ENCODE measurements around the gene NCOR1. TPM values are rescaled to one million over a fixed set of nuclear protein-coding genes. Genes with fewer than 3 reads are reported as not detected.
"Not testable (repeated sequence)": the region's sequence is repeated elsewhere in the genome, so short reads cannot be mapped to it uniquely, and the experiment has no call there.

Gene NCOR1
- total RNA-seq, 2 experiments from 2014 or later, result 122 to 131 TPM

DNA sequence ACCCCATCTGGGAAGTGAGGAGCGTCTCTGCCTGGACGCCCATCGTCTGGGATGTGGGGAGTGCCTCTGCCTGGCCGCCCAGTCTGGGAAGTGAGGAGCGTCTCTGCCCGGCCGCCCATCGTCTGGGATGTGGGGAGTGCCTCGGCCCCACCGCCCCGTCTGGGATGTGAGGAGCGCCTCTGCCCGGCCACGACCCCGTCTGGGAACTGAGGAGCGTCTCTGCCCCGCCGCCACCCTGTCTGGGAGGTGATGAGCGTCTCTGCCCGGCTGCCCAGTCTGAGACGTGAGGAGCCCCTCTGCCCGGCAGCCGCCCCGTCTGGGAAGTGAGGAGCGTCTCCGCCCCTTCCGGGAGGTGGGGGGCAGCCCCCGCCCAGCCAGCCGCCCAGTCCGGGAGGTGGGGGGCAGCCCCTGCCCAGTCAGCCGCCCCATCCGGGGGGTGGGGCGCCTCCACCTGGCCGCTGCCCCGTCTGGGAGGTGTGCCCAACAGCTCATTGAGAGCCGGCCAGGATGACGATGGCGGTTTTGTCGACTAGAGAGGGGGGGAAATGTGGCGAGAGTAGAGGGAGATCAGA is 69.9 kb downstream of the NCOR1 start:
- not testable (repeated sequence) for H3K4me3 Mint-ChIP-seq, H3K27ac Mint-ChIP-seq, H3K4me1 Mint-ChIP-seq, H3K9me3 Mint-ChIP-seq, DNase-seq, H3K27me3 Mint-ChIP-seq
- peaks cover 26% of the 10 kb centered on the region for H3K36me3 Mint-ChIP-seq

DNA sequence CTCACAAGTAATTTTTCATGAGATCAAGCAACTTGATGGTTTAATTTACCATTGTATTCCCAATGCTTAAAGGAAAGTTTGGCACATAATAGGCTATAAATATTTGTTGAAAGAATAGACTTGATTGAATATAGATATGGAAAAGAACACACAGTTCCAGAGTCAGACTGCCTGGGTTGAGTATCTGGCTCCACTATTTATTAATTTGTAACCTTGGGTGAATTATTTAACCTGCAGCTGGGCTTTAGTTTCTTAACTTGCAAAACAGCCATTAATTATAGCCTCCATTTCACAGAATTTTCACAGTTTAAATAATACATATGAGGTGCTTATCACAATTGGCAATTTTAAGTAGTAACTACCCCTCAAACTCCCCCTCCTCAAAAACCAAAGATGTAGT is 73.6 kb downstream of the NCOR1 start:
- Mint-ChIP-seq H3K9me3 (no peaks in the 10 kb centered on the region), H3K4me3 (no peak overlapping the region), H3K4me1 (no peaks in the 10 kb centered on the region), H3K27me3 (no peaks in the 10 kb centered on the region), H3K27ac (no peak overlapping the region), H3K36me3 (peaks cover 18% of the 10 kb centered on the region)
- DNase-seq, result no peak

DNA sequence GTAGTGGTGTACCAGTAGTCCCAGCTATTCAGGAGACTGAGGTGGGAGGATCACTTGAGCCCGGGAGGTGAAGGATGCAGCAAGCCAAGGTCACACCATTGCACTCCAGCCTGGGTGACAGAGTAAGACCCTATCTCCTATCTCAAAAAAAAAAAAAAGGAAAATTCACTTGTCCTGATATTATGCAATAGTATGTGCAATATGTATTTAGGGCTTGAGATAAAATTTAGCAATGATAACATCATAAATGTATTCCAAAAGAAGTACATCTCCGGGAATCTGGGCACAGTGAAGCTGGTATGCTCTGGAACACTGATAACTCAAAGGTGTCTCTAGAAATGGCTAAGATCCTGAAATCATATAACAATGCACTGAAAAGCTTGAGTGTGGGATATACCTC is 74.5 kb downstream of the NCOR1 start:
- Mint-ChIP-seq H3K4me1 (no peaks in the 10 kb centered on the region), H3K27me3 (no peaks in the 10 kb centered on the region), H3K27ac (no peak overlapping the region), H3K4me3 (no peak overlapping the region), H3K36me3 (peaks cover 16% of the 10 kb centered on the region), H3K9me3 (no peaks in the 10 kb centered on the region)
- DNase-seq, result no peak

DNA sequence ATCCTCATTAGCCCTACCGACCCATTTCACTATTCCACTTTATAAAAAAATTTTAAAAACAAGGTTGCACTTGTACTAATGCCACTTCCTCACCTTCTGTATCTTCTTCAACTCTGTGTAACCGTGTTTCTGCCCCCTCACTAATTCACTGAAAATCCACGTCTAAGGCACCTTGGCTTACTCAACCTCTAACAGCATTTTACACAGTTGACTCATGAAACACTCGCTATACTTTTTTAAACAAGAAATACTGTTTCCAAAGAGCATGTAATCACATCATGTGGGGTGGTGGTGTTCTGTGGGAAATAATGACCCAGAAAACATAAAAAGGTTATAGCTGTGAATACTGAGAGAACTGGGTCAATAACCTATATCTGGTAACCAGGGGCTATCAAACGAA is 79.9 kb downstream of the NCOR1 start:
- Mint-ChIP-seq H3K4me3 (no peak overlapping the region), H3K27ac (no peak overlapping the region), H3K36me3 (peaks cover 15% of the 10 kb centered on the region), H3K4me1 (no peaks in the 10 kb centered on the region), H3K27me3 (no peaks in the 10 kb centered on the region), H3K9me3 (no peaks in the 10 kb centered on the region)
- DNase-seq, result no peak

DNA sequence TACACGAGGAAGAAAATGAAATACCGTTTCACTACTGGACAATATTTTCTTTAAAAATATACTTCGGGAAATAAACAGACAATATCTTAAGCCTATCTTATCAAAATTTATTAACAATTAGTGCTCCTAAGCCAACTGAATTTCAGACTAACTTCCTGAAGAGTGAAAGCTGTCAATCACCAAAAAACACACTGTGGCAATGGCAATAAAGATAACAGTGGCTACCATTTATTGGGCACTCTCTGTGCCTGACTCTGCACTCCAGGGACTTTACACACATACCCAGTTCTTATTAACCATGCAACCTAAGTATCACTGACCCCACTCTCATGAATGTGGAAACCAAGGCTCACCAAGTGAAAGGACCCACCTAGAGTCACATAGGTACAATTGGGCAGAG is 83.7 kb downstream of the NCOR1 start:
- DNase-seq, result no peak
- no peaks in the 10 kb centered on the region for H3K9me3 Mint-ChIP-seq
- H3K4me3 Mint-ChIP-seq, result no peak overlapping the region
- H3K36me3 Mint-ChIP-seq, result peaks cover 18% of the 10 kb centered on the region
- H3K27me3 Mint-ChIP-seq, result no peaks in the 10 kb centered on the region
- H3K27ac Mint-ChIP-seq, result no peak overlapping the region
- H3K4me1 Mint-ChIP-seq, result no peaks in the 10 kb centered on the region

DNA sequence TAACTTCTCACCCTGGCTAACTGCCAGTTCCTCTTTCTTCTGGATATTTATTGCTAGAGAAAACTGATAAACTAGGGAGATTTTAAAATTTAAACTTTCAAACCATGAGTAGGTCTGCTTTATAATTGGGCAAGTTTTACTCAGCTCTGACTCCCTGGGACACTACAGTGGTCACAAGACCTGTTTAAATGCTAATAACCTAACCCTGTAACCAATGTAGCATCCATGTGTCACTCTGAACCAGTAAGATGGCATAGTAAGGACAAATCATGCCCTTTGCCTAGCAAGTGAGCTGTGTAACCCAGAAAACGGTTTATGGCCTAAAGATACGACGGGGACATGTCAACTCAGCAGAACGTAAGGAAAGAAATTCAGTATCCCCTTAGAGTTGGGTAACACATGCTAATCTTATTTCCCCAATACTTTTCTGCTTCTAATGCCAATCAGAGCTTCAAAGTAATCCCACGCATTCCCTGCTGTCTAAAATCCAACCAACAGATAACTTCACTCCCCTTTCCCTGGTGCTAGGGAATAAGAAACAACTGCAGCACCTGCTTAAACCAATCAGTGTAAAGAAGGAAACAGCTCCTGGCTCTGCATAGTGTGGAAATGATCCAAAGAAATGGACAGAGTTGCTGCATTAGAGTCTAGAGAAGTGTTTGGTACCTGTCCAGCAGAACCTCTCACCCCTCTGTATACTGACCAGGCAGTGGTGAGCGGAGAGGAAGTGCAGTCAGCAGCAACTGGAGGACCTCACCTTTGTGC is 85.7 kb downstream of the NCOR1 start:
- H3K9me3 Mint-ChIP-seq, result no peaks in the 10 kb centered on the region
- no peaks in the 10 kb centered on the region for H3K4me1 Mint-ChIP-seq
- H3K27ac Mint-ChIP-seq, result no peak overlapping the region
- peaks cover 14% of the 10 kb centered on the region for H3K36me3 Mint-ChIP-seq
- H3K4me3 Mint-ChIP-seq, result no peak overlapping the region
- H3K27me3 Mint-ChIP-seq, result no peaks in the 10 kb centered on the region
- DNase-seq, result no peak

DNA sequence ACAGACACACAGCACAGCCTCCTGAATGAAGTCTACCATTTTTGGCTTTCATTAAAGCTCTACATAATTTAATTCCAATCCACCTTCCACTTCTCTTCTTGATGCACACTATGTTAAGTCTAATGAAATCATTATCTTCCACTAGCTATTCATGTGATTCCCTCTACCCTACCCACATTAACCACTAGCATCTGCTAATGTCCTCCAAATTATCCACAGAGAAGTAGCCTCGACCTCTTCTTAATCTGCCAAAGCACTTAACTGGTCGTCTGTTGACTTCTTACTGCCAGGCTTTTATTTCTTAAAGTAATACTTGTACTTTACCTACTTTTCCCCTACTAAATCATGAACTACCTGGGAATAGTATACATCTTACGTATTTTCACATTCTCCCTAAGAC is 91.8 kb downstream of the NCOR1 start:
- Mint-ChIP-seq H3K27me3 (no peaks in the 10 kb centered on the region), H3K36me3 (peaks cover 27% of the 10 kb centered on the region), H3K27ac (no peak overlapping the region), H3K4me3 (no peak overlapping the region), H3K9me3 (no peaks in the 10 kb centered on the region), H3K4me1 (no peaks in the 10 kb centered on the region)
- no peak for DNase-seq

DNA sequence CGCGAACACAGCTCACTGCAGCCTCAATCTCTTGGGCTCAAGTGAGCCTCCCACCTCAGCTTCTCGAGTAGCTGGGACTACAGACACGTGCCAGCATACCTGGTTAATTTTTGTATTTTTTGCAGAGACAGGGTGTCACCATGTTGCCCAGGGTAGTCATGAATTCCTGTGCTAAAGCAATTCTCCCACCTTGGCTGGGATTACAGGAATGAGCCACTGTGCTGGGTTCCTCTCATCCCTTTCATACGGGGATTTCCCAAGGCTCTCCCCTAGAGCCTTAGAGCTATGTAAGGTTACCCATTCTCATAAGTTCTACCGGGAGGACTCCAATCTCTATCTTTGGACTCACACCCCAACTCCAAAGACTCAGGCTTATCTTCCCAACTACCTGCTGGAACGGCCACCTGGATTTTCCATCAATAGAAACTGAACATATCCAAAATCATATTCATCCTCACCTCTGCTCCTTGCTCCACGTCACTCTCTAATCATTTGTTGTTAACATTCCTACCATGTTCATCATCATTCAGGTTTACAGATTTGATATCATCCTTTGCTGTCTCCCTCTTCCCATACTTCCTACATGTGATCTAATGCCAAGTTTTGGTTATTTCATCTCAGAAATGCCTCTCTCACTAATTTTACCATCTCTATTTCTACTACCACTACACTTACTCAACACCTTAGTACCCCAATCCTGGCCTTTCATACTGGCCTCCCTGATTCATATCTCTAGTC is 92.5 kb downstream of the NCOR1 start:
- no peak overlapping the region for H3K27ac Mint-ChIP-seq
- no peak overlapping the region for H3K4me3 Mint-ChIP-seq
- no peaks in the 10 kb centered on the region for H3K4me1 Mint-ChIP-seq

DNA sequence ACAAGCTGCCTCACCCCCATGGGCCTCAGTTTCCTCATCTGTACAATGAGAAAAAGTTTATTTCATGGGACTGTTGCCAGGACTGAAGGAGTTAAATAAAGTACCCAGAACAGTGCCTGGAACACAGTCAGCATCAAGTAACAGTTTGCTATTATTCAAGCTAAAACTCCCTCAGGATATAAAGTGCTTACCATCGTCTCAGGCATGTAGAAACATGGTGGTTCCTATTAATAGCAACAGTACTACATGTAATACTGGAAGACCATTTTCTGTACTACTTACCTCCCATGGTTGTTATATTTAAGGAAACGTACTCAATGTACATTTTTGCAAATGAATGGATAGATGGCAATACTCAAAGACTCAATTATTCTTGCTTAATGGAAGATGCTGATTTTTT is 93.4 kb downstream of the NCOR1 start:
- H3K9me3 Mint-ChIP-seq, result peaks cover 2% of the 10 kb centered on the region
- no peaks in the 10 kb centered on the region for H3K27me3 Mint-ChIP-seq
- H3K4me1 Mint-ChIP-seq, result no peaks in the 10 kb centered on the region
- H3K4me3 Mint-ChIP-seq, result no peak overlapping the region
- peaks cover 31% of the 10 kb centered on the region for H3K36me3 Mint-ChIP-seq
- H3K27ac Mint-ChIP-seq, result no peak overlapping the region
- no peak for DNase-seq

More for the DNA sequence above, 92.5 kb downstream of the NCOR1 start:
- Mint-ChIP-seq H3K27me3 (no peaks in the 10 kb centered on the region), H3K36me3 (peaks cover 26% of the 10 kb centered on the region), H3K9me3 (no peaks in the 10 kb centered on the region)
- DNase-seq, result no peak

DNA sequence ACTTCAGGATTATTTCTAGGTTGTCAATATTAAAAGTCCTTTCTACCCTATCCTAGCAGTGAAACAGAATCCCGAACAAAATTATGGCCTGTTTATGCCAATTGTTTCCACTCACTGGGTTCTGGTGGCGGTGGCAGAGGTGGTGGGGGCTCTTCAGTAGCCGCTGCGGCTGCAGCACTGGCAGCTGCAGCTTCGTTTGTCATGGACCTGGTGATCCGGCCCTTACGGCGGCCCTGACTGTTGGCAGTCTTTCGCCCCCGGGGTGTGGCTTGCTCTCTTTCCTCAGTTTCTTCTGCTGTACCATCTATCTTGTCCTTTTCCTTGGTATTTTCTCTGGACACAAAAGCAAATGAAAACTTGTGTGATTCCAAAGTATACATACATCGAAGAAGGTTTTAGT is 94.4 kb downstream of the NCOR1 start:
- Mint-ChIP-seq H3K36me3 (peaks cover 40% of the 10 kb centered on the region), H3K27ac (no peak overlapping the region), H3K27me3 (no peaks in the 10 kb centered on the region), H3K4me1 (no peaks in the 10 kb centered on the region), H3K4me3 (no peak overlapping the region), H3K9me3 (peaks cover 6% of the 10 kb centered on the region)
- DNase-seq, result no peak

DNA sequence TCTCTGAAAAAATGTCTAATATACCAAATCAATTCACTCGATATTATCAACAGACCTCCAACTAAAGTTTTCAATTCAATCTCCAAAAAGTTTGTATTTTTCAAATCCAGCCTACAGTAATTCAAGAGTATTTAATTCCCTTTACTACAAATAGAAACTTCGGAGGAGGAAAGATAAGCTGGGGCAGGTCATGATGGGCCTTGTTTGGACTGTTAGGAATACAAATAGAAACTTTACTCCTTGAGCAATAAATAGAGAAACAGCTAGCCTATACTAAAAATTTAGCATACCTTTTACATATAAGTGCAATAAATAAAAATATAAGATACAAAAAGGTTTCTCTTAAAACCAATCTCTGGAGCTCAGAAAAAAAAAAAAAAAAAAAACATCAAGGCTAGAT is 98.2 kb downstream of the NCOR1 start:
- H3K27me3 Mint-ChIP-seq, result no peaks in the 10 kb centered on the region
- peaks cover 57% of the 10 kb centered on the region for H3K36me3 Mint-ChIP-seq
- H3K9me3 Mint-ChIP-seq, result peaks cover 17% of the 10 kb centered on the region
- no peaks in the 10 kb centered on the region for H3K4me1 Mint-ChIP-seq
- no peak overlapping the region for H3K4me3 Mint-ChIP-seq
- no peak overlapping the region for H3K27ac Mint-ChIP-seq
- no peak for DNase-seq

DNA sequence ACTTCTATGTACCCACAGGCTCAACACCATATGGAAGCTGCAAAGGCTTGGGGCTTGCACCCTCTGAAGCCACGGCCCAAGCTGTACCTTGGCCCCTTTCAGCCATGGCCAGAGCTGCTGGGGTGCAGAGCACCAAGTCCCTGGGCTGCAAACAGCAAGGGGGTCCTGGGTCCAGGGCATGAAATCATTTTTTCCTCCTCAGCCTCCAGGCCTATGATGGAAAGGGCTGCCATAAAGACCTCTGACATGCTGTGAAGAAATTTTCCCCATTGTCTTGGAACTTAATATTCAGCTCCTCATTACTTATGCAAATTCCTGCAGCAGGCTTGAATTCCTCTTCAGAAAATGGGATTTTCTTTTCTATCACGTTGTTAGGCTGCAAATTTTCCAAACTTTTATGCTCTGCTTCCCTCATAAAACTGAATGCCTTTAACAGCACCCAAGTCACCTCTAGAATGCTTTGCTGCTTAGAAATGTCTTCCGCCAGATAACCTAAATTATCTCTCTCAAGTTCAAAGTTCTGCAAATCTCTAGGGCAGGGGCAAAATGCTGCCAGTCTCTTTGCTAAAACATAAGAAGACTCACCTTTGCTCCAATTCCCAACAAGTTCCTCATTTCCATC is 100.1 kb downstream of the NCOR1 start:
- H3K9me3 Mint-ChIP-seq, result peaks cover 17% of the 10 kb centered on the region

DNA sequence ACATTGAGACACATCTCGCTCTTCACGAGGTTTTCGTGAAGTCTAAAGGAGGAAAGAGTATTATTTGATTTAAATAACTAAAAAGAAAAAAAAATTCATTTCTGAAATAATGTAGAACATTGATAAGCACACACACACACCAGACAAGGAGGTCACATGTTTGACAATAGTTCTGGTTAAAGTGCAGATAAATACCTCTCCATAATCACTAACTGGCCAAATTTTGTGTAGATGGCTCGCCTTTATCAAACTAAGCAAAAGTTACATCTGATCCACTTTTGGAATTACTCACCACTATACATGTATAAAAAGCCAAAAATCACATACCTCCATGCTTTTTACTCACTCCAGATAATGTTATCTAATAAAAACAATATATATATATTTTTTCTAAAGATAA is 106.5 kb downstream of the NCOR1 start:
- no peak overlapping the region for H3K4me3 Mint-ChIP-seq
- H3K36me3 Mint-ChIP-seq, result peaks cover 30% of the 10 kb centered on the region

More for the DNA sequence above, 100.1 kb downstream of the NCOR1 start:
- peaks cover 55% of the 10 kb centered on the region for H3K36me3 Mint-ChIP-seq
- H3K4me3 Mint-ChIP-seq, H3K4me1 Mint-ChIP-seq, H3K27ac Mint-ChIP-seq, H3K27me3 Mint-ChIP-seq, DNase-seq: not testable (repeated sequence)

DNA sequence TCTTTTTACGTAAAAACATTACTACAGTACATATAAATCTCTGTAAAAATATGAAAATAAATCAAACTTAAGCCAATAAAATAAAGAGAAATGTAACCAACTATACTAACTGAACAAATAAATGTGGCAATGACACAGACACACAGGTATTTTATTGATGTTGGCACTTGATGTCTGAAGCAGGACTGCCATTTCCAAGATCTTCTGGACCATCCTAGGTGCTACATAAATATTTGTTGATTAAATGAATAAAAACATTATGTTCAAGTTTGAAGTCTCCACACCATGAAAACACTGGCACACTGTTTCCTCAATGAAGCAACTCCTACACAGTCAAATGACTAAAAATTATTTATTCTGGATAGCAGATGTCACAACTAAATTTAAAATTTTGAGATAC is 106.9 kb downstream of the NCOR1 start:
- Mint-ChIP-seq H3K9me3 (no peaks in the 10 kb centered on the region), H3K4me3 (no peak overlapping the region), H3K4me1 (no peaks in the 10 kb centered on the region), H3K36me3 (peaks cover 26% of the 10 kb centered on the region), H3K27ac (no peak overlapping the region), H3K27me3 (no peaks in the 10 kb centered on the region)
- no peak for DNase-seq

More for the DNA sequence above, 106.5 kb downstream of the NCOR1 start:
- H3K4me1 Mint-ChIP-seq, result no peaks in the 10 kb centered on the region
- DNase-seq, result no peak
- no peaks in the 10 kb centered on the region for H3K27me3 Mint-ChIP-seq
- no peaks in the 10 kb centered on the region for H3K9me3 Mint-ChIP-seq
- no peak overlapping the region for H3K27ac Mint-ChIP-seq

DNA sequence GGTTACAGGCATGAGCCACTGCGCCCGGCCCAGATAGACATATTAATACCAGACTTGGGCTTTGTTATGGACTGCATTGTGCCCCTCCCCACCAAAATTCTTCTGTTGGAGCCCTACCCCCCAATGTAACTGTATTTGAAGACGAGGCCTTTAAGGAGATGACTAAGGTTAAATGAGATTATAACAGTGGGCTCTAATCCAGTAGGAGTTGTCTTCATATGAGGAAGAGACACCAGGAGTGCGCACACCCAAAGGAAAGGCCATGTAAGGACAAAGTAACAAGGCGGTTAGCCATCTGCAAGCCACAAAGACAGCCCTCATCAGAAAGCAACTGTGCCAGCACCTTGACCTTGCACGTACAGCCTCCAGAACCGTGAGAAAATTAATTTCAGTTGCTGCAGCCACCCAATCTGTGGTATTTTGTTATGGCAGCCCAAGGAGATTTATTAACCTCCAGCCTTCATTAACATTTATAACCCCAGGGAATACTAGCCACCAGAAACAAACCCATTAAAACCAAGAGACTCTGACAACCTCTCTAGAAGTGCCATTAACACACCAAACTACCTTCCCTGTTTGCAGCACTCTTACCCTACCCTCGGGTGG is 108.1 kb downstream of the NCOR1 start:
- no peaks in the 10 kb centered on the region for H3K9me3 Mint-ChIP-seq
- H3K27me3 Mint-ChIP-seq, result no peaks in the 10 kb centered on the region
- peaks cover 26% of the 10 kb centered on the region for H3K36me3 Mint-ChIP-seq
- no peaks in the 10 kb centered on the region for H3K4me1 Mint-ChIP-seq
- H3K4me3 Mint-ChIP-seq, result no peak overlapping the region
- no peak overlapping the region for H3K27ac Mint-ChIP-seq
- DNase-seq, result no peak
